Type B pancreatic cell (in vitro differentiated cells): ENCODE results near the gene SRCAP. TPM values are rescaled to one million over a fixed set of nuclear protein-coding genes. Genes with fewer than 3 reads are reported as not detected.

ENCODE experiments used
- DNase-seq: peaks from one replicate; pipeline ENCODE4 v3.0.0; 2021; ENCODE audit warnings: mixed read lengths; ENCODE audit not compliant: unreplicated experiment; ENCODE audit errors: extremely low spot score
- H3K27ac Mint-ChIP-seq: 2 replicates; pipeline ENCODE4 v1.8.0; 2021; ENCODE audit warnings: mild to moderate bottlenecking, mixed read lengths
- H3K27me3 Mint-ChIP-seq: 2 replicates; pipeline ENCODE4 v1.8.0; 2021; ENCODE audit warnings: mixed read lengths
- H3K36me3 Mint-ChIP-seq: 2 replicates; pipeline ENCODE4 v1.8.0; 2021; ENCODE audit warnings: mixed read lengths
- H3K4me1 Mint-ChIP-seq: one replicate; pipeline ENCODE4 v1.8.0; 2021; ENCODE audit warnings: mixed read lengths; ENCODE audit not compliant: unreplicated experiment
- H3K4me3 Mint-ChIP-seq: 2 replicates; pipeline ENCODE4 v1.8.0; 2021; ENCODE audit warnings: mild to moderate bottlenecking, mixed read lengths
- H3K9me3 Mint-ChIP-seq: 2 replicates; pipeline ENCODE4 v1.8.0; 2021; ENCODE audit warnings: mixed read lengths
- CTCF ChIP-seq: fragments of 200-600 bp; sonication (generic); conservative IDR thresholded peaks from 2 replicates; pipeline ENCODE4 v1.5.0; 2021; ENCODE audit warnings: antibody characterized with exemption, mild to moderate bottlenecking
- total RNA-seq: library from RNA; stranded (reverse); gene quantifications from 2 replicates; pipeline ENCODE4 v1.2.1, GENCODE V29; 2021; ENCODE audit warnings: low replicate concordance

SRCAP gene
- total RNA-seq, 1 donor from 2014 or later = 73.5 TPM

- no peak for TF ChIP-seq CTCF
- no peak for DNase-seq
- Mint-ChIP-seq H3K4me3 (no peak overlapping the region), H3K4me1 (no peaks in the 10 kb centered on the region), H3K36me3 (peaks cover 15% of the 10 kb centered on the region), H3K27ac (no peak overlapping the region), H3K27me3 (no peaks in the 10 kb centered on the region), H3K9me3 (no peaks in the 10 kb centered on the region)
Measured at GRCh38 chr16:30669903-30670824, 28.8 kb upstream of the SRCAP start.

DNA sequence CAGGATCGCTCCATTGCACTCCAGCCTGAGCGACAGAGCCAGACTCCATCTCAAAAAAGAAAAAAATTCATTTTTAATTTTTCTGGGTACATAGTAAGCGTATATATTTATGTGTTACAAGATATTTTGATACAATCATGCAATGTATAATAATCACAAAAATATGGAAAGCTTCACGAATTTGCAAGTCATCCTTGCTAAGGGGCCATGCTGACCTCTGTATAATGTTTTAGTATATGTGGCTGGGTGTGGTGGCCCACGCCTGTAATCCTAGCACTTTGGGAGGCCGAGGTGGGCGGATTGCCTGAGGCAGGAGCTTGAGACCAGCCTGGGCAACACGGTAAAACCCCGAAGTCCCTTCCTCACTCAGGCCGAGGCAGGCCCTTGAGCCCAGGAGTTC, 23.8 kb upstream of the SRCAP start:
- DNase-seq = no peak
- H3K27me3 Mint-ChIP-seq = no peaks in the 10 kb centered on the region
- no peaks in the 10 kb centered on the region for H3K9me3 Mint-ChIP-seq
- no peaks in the 10 kb centered on the region for H3K4me1 Mint-ChIP-seq
- TF ChIP-seq CTCF = no peak
- peaks cover 9% of the 10 kb centered on the region for H3K36me3 Mint-ChIP-seq
- H3K27ac Mint-ChIP-seq = no peak overlapping the region
- H3K4me3 Mint-ChIP-seq = no peak overlapping the region

- no peak for TF ChIP-seq CTCF
- Mint-ChIP-seq H3K4me3 (no peak overlapping the region), H3K9me3 (no peaks in the 10 kb centered on the region), H3K36me3 (no peaks in the 10 kb centered on the region), H3K4me1 (no peaks in the 10 kb centered on the region), H3K27ac (no peak overlapping the region), H3K27me3 (no peaks in the 10 kb centered on the region)
- DNase-seq = no peak
Measured at GRCh38 chr16:30677931-30678585, 20.9 kb upstream of the SRCAP start.

- Mint-ChIP-seq H3K4me3 (no peak overlapping the region), H3K27ac (no peak overlapping the region), H3K4me1 (no peaks in the 10 kb centered on the region), H3K9me3 (no peaks in the 10 kb centered on the region), H3K36me3 (no peaks in the 10 kb centered on the region), H3K27me3 (no peaks in the 10 kb centered on the region)
- TF ChIP-seq CTCF = no peak
- no peak for DNase-seq
Measured at GRCh38 chr16:30678586-30678970, 20.4 kb upstream of the SRCAP start.

GRCh38 chr16:30680326-30680725, 18.6 kb upstream of the SRCAP start:
- Mint-ChIP-seq H3K36me3 (no peaks in the 10 kb centered on the region), H3K4me1 (no peaks in the 10 kb centered on the region)

More at GRCh38 chr16:30680326-30680725, 18.6 kb upstream of the SRCAP start:
- Mint-ChIP-seq H3K27me3 (no peaks in the 10 kb centered on the region), H3K4me3 (no peak overlapping the region), H3K9me3 (no peaks in the 10 kb centered on the region), H3K27ac (no peak overlapping the region)
- DNase-seq = no peak
- TF ChIP-seq CTCF = no peak
